ENCODE measurements around the gene FGFR2. TPM values are rescaled to one million over a fixed set of nuclear protein-coding genes. Genes with fewer than 3 reads are reported as not detected.

Gene FGFR2
- total and polyA plus RNA-seq, 2 of the 4 experiments (the other 2 are of a cell fraction), result not detected

- H3K4ac ChIP-seq (ENCODE audit: low read depth, low read length), result no peak overlapping the region
- in situ Hi-C loops (cut with MboI; ENCODE audit: low sequenced_read_pairs), result no loop called here
Measured at GRCh38 chr10:121516093-121516865, 82.0 kb downstream of the FGFR2 start.

More at GRCh38 chr10:121516093-121516865, 82.0 kb downstream of the FGFR2 start:
- Histone ChIP-seq H3K56ac (ENCODE audit: extremely low read depth, insufficient read depth, low read length) (no peak overlapping the region), H2BK15ac (ENCODE audit: low read depth, low read length) (no peak overlapping the region), H2AK5ac (ENCODE audit: low read depth, low read length) (no peak overlapping the region), H2BK120ac (ENCODE audit: low read depth, low read length) (no peak overlapping the region), H3K18ac (ENCODE audit: low read depth, low read length) (no peak overlapping the region), H4K5ac (ENCODE audit: low read depth, low read length) (no peak overlapping the region), H2BK20ac (ENCODE audit: low read depth, low read length) (no peak overlapping the region), H4K91ac (ENCODE audit: insufficient read depth, low read depth, low read length) (no peak overlapping the region), H3K27me3 (ENCODE audit: control insufficient read depth, insufficient read depth, low read length) (no peaks in the 10 kb centered on the region), H3K27ac (ENCODE audit: insufficient read depth, low read length) (no peak overlapping the region), H4K20me1 (ENCODE audit: insufficient read depth, low read length) (no peaks in the 10 kb centered on the region), H3K4me3 (ENCODE audit: insufficient read depth, low read depth, low read length) (no peak overlapping the region), H3K36me3 (ENCODE audit: control insufficient read depth, insufficient read depth, low read length) (no peaks in the 10 kb centered on the region), H3K4me2 (ENCODE audit: low read depth, low read length) (no peak overlapping the region), H2BK5ac (ENCODE audit: low read depth, low read length, poor library complexity, severe bottlenecking) (no peak overlapping the region), H2AFZ (replicated peaks; ENCODE audit: low read length, poor library complexity) (no peak overlapping the region), H2AK9ac (replicated peaks; ENCODE audit: low read depth, low read length, poor library complexity) (no peak overlapping the region), H3K9me1 (ENCODE audit: insufficient read depth, low read length) (no peaks in the 10 kb centered on the region), H3K14ac (replicated peaks; ENCODE audit: low read depth, low read length) (no peak overlapping the region), H3K9me3 (ENCODE audit: control insufficient read depth, insufficient read depth, low read length) (peaks cover 27% of the 10 kb centered on the region), H3K9ac (ENCODE audit: low read depth, low read length) (no peak overlapping the region), H3K23ac (ENCODE audit: low read depth, low read length) (no peak overlapping the region), H3K79me1 (ENCODE audit: low read depth in 1 of 2, low read length in 2 of 2) (no peaks in the 10 kb centered on the region), H3K4me1 (ENCODE audit: control insufficient read depth, insufficient read depth, low read length) (no peaks in the 10 kb centered on the region), H4K8ac (ENCODE audit: low read depth in 2 of 2, low read length in 2 of 2) (no peak overlapping the region)
- dilution Hi-C loops (cut with HindIII; ENCODE audit: low sequenced_read_pairs, unreplicated experiment), result no loop called here
- ATAC-seq (ENCODE audit: low read depth) (no peak), DNase-seq (no peak)
- TF ChIP-seq NFE2L2 (IDR thresholded peaks at IDR 0.05; ENCODE audit: low read depth, low read length), result no peak
- no peak for TF ChIP-seq CTCF (conservative IDR thresholded peaks at IDR 0.05; ENCODE audit: low read depth, low read length)
- intact Hi-C loops (cut with micrococcal nuclease), result no loop called here
- 43% methylated on average over 1 of the region's 8 CpGs; no CpG with 5 or more reads in 1 of the 2 experiments for WGBS, 2 experiments (ENCODE audit: extremely low coverage in 2 of 2, insufficient read length in 1 of 2)
- POLR2A ChIA-PET (ENCODE audit: unreplicated experiment), result no interaction called here
- no TSS peak for BruUV-seq (replicated peaks)
- CTCF ChIA-PET, result no interaction called here

Data from IMR-90 (cell line).